Glomerular visceral epithelial cell (primary cell): ENCODE data around the gene GSTM4.
"Not testable (repeated sequence)": the region's sequence is repeated elsewhere in the genome, so short reads cannot be mapped to it uniquely, and the experiment has no call there.

Experiments used
- DNase-seq: peaks from one replicate; pipeline ENCODE4 v3.0.0-alpha.2; 2016; ENCODE audit errors: extremely low spot score

Gene GSTM4

GRCh38 chr1:109704173-109704572 is 48.3 kb downstream of the GSTM4 start:
- peak; percentile 8 for DNase-seq

- no peak for DNase-seq
Measured at GRCh38 chr1:109705411-109705810, 49.5 kb downstream of the GSTM4 start.

- not testable (repeated sequence) for DNase-seq
Measured at GRCh38 chr1:109708949-109709348, 53.0 kb downstream of the GSTM4 start.

GRCh38 chr1:109709822-109710221 is 53.9 kb downstream of the GSTM4 start:
- DNase-seq, result not testable (repeated sequence)
